Activated CD4-positive, alpha-beta memory T cell treated with anti-CD3 and anti-CD28 coated beads for 36 hours (primary cell): Measurements from ENCODE around the gene CFAP43. TPM values are rescaled to one million over a fixed set of nuclear protein-coding genes. Genes with fewer than 3 reads are reported as not detected.

ENCODE experiments used
- CTCF ChIA-PET: fragments of 350-600 bp; sonication (Branson Sonifier 250); formaldehyde crosslinking; loops from one replicate; lab custom pipeline; 2021; ENCODE audit warnings: antibody characterized with exemption, inconsistent platforms; lab: Charles Lee
- POLR2A ChIA-PET: fragments of 350-600 bp; sonication (Branson Sonifier 250); formaldehyde crosslinking; loops from one replicate; lab custom pipeline; 2021; ENCODE audit warnings: antibody characterized with exemption; lab: Charles Lee
- DNase-seq: peaks from one replicate; pipeline ENCODE4 v3.0.0-alpha.2; 2020
- H3K27ac Mint-ChIP-seq: one replicate; pipeline ENCODE4 v1.8.0; 2021; ENCODE audit warnings: mixed read lengths
- H3K27me3 Mint-ChIP-seq: one replicate; pipeline ENCODE4 v1.8.0; 2021; ENCODE audit warnings: mixed read lengths
- H3K36me3 Mint-ChIP-seq: one replicate; pipeline ENCODE4 v1.8.0; 2021; ENCODE audit warnings: mixed read lengths
- H3K4me1 Mint-ChIP-seq: one replicate; pipeline ENCODE4 v1.8.0; 2021; ENCODE audit warnings: low read depth, mixed read lengths
- H3K4me3 Mint-ChIP-seq: one replicate; pipeline ENCODE4 v1.8.0; 2021; ENCODE audit warnings: mild to moderate bottlenecking, mixed read lengths
- H3K9me3 Mint-ChIP-seq: one replicate; pipeline ENCODE4 v1.8.0; 2021; ENCODE audit warnings: mixed read lengths
- intact Hi-C: fragments of 100-400 bp; cut with micrococcal nuclease; formaldehyde crosslinking; loops from one replicate; pipeline ENCODE4 v1.15.1; 2023
- microRNA-seq: library from miRNA; unstranded; fragments of <30 nt; microRNA quantifications from one replicate; pipeline ENCODE4 v1.2.0, GENCODE V29; 2022; ENCODE audit warnings: borderline number of aligned reads, borderline microRNAs expressed, borderline replicate concordance
- total RNA-seq, 2 experiments: library from RNA; stranded (reverse); gene quantifications; one replicate each; pipeline ENCODE4 v1.2.3, GENCODE V29; 2021

The CFAP43 gene
- total RNA-seq, 2 experiments from 2014 or later = 0.19 to 0.22 TPM

GRCh38 chr10:104089621-104090020 is 142.5 kb downstream of the CFAP43 start:
- no peaks in the 10 kb centered on the region for H3K36me3 Mint-ChIP-seq
- H3K9me3 Mint-ChIP-seq = peaks cover 7% of the 10 kb centered on the region
- POLR2A ChIA-PET = interaction anchor here (1.6 kb wide), 1 partner anchor 165 kb away, joined by 3 read pairs; the partner anchor contains the start of gene GSTO1
- DNase-seq = no peak
- peaks cover 8% of the 10 kb centered on the region for H3K4me1 Mint-ChIP-seq
- CTCF ChIA-PET = interaction anchor here (1.1 kb wide), 1 partner anchor 9 kb away, joined by 4 read pairs; no protein-coding TSS in a partner anchor
- no peak overlapping the region for H3K4me3 Mint-ChIP-seq
- H3K27me3 Mint-ChIP-seq = no peaks in the 10 kb centered on the region
- intact Hi-C loops = no loop called here
- no peak overlapping the region for H3K27ac Mint-ChIP-seq

DNA sequence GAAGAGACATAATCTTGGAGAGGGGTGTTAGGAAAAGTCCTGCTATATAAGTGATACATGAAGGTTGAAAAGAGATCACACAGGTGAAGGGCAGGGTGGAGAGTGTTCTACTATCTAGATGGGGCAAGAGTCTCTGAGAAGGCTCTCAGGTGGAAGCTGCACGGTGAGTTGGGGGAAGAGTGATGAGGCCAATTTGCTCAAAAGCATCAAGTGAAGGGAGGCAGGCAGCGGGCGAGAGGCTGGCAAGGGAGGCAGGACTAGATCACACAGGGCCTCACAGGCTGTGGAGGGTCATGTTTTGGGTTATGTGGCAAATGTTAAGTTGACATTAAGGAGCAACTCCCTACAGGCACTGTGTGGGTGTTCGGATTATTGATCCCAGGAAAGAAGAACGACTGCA is 143.9 kb downstream of the CFAP43 start:
- no peaks in the 10 kb centered on the region for H3K27me3 Mint-ChIP-seq
- ChIA-PET CTCF (interaction anchor here (0.6 kb wide), 1 partner anchor 444 kb away, joined by 3 read pairs; no protein-coding TSS in a partner anchor), POLR2A (no interaction called here)
- H3K4me3 Mint-ChIP-seq = no peak overlapping the region
- H3K4me1 Mint-ChIP-seq = peaks cover 3% of the 10 kb centered on the region
- no peak for DNase-seq
- peaks cover 2% of the 10 kb centered on the region for H3K9me3 Mint-ChIP-seq
- intact Hi-C loops = no loop called here
- H3K36me3 Mint-ChIP-seq = no peaks in the 10 kb centered on the region
- H3K27ac Mint-ChIP-seq = no peak overlapping the region

DNA sequence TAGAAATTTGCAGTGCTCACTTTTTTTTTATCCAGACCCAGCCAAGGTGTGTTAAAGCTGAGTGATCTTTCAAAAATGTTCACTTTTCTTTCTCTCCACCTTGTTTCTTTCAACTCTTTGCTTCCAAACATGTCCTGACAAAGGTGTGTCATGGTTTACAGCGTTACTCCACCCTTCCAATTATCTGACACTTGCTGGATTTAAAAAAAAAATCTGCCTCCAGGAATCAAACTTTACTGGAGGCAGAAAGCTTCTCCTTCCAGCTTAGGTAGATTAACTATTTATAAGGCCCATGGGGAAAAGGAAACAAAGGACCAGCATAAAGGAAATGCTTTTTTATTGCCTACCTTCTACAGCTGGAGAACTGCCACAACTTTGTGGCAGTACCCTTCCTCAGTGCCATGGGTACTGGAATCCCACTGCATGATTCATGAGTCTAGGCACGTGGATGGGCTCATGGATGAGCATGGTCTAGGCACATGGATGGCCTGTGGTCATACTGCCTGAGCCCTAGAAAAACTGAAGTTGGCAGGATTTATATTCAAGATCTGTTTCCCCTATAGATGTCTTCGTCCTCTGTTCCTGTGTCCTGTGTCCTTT is 146.3 kb downstream of the CFAP43 start, which contains the start of gene COL17A1:
COL17A1 (minus strand) TSS at position 80 of the 600 bp plus-strand sequence. CDS start 5,207 bp downstream, outside the sequence.
- Mint-ChIP-seq H3K9me3 (no peaks in the 10 kb centered on the region), H3K36me3 (no peaks in the 10 kb centered on the region), H3K27me3 (no peaks in the 10 kb centered on the region), H3K4me3 (no peak within 1 kb of the TSS), H3K4me1 (no peaks in the 10 kb centered on the region), H3K27ac (no peak within 1 kb of the TSS)
- ChIA-PET POLR2A (no interaction called here), CTCF (interaction anchor here (0.7 kb wide), 1 partner anchor 8 kb away, joined by 4 read pairs; no protein-coding TSS in a partner anchor)
- intact Hi-C loops = no loop called here
- DNase-seq = no peak

GRCh38 chr10:104084482-104085142 is 147.6 kb downstream of the CFAP43 start:
- DNase-seq = no peak
- ChIA-PET CTCF (interaction anchor here (1.3 kb wide), 2 partner anchors 11 to 197 kb away, joined by 3 to 5 read pairs; no protein-coding TSS in a partner anchor), POLR2A (no interaction called here)
- Mint-ChIP-seq H3K27me3 (no peaks in the 10 kb centered on the region), H3K4me1 (no peaks in the 10 kb centered on the region), H3K27ac (no peak overlapping the region), H3K4me3 (no peak overlapping the region), H3K9me3 (no peaks in the 10 kb centered on the region), H3K36me3 (no peaks in the 10 kb centered on the region)
- intact Hi-C loops = no loop called here

DNA sequence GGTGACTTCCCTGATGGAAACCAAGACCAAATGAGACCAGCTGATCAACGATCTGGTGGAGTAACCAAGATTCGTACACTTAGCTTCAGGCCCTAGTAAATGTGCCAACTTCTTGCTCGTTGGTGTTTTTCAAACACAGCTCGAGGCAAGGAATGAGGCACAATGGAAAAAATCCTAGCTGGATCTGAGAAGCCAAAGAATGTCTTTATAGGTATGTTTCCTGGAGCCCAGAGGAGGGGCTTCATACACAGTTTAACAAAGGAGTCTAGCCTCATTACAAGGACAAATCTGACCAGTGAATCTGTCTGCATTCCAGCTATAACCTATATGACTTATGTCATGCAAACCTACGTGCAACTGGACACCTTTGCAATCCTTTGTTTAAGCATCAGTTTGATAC is 150.2 kb downstream of the CFAP43 start:
- no peak for DNase-seq
- Mint-ChIP-seq H3K4me1 (no peaks in the 10 kb centered on the region), H3K9me3 (no peaks in the 10 kb centered on the region), H3K36me3 (no peaks in the 10 kb centered on the region), H3K27ac (no peak overlapping the region), H3K4me3 (no peak overlapping the region), H3K27me3 (no peaks in the 10 kb centered on the region)
- CTCF ChIA-PET = interaction anchor here (1.1 to 3.5 kb wide), 5 partner anchors 9 to 197 kb away, joined by 3 to 30 read pairs (median 4); no protein-coding TSS in a partner anchor
- intact Hi-C loops = no loop called here
- POLR2A ChIA-PET = no interaction called here

DNA sequence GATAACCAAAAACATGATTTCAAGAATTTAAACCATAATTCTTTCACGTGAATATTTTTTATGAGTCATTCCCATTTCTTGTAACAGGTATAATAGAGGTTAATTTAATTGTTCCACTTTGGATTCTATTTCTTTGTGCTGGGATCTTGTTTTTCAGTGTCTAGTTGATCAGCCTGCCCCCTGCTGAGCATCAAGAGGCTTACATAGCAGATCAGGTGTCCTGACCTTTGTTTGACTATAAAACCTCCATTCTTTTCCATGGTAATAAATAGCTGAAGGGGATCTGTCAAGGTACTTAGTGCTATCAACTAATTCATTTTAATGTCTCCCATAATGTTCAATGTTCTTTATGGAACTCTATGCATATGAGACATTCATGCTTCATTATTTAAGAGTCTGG is 151.4 kb downstream of the CFAP43 start:
- Mint-ChIP-seq H3K9me3 (no peaks in the 10 kb centered on the region), H3K27me3 (no peaks in the 10 kb centered on the region), H3K36me3 (no peaks in the 10 kb centered on the region), H3K27ac (no peak overlapping the region), H3K4me1 (no peaks in the 10 kb centered on the region), H3K4me3 (no peak overlapping the region)
- POLR2A ChIA-PET = no interaction called here
- intact Hi-C loops = loop anchor here (1.0 kb wide), 1 partner anchor 192 kb away; no protein-coding TSS in a partner anchor
- CTCF ChIA-PET = interaction anchor here (0.6 to 3.5 kb wide), 10 partner anchors 8 to 368 kb away, joined by 3 to 30 read pairs (median 4); partner anchors contain the start of gene SFR1
- DNase-seq = peak; percentile 16

Small RNA genes lying within 50 kb of the gene (microRNA-seq; reads per million reads assigned to microRNA genes)
- gene MIR4482 (not detected), gene MIR609 (not detected)

Other genes starting within 250 kb of the CFAP43 start
- not detected for gene COL17A1, start 146.5 kb downstream of the CFAP43 start, total RNA-seq
- 10 to 100 TPM; 16.8 to 19.2 TPM for gene SFR1, start 110.2 kb downstream of the CFAP43 start, total RNA-seq
- 100 to 1,000 TPM; 215 to 225 TPM for gene GSTO1, start 22.5 kb upstream of the CFAP43 start, total RNA-seq
- gene GSTO2, start 36.8 kb upstream of the CFAP43 start, total RNA-seq = 1 to 10 TPM; 2.3 to 2.6 TPM
- gene ITPRIP, start 106.1 kb upstream of the CFAP43 start, total RNA-seq = 10 to 100 TPM; 15.6 to 16.6 TPM
- gene CFAP58, start 121.5 kb upstream of the CFAP43 start, total RNA-seq = under 1 TPM; 0.31 to 0.88 TPM